Superior temporal gyrus (tissue), 1 donor: Measurements from ENCODE around the gene P2RX2.

Source experiments
- DNase-seq: peaks from one replicate; pipeline ENCODE4 v3.0.0-alpha.2; 2016; ENCODE audit errors: extremely low spot score

The P2RX2 gene

GRCh38 chr12:132618683-132619043, at the start of gene P2RX2:
Gene P2RX2, plus strand, starts transcription at chr12:132618776. Its CDS starts 41 bp downstream, at chr12:132618817.
- no peak for DNase-seq

DNA sequence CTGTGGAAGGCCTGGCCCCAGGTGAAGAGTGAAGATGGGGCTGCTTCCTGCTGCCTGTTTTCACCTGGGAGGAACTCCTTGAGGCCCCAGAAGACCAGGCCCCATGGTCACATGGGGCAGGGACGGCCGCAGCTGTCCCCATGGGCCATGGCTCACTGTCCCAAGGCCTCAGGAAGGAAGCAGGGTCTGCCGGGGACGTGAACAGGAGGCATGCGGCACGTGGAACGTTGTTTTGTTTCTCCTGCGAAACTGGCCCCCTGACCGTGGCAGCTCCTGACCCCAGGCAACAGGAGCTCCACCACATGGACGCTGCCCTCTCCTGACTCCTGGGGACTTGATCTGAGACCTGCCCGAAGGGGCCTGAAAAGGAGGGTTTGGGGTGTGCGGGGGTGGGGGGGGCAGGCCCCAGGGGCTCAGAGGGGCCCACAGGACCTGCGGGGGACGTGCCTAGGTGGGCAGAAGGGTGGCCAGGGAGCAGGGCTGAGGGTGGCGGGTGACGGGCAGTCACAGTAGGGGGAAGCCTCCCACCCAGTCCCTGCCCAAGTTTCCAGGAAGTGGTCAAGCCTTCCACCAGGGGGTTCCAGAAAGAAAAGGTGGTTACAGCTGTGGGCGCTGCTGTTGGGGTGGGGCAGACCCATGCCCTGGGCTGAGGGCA, 49.6 kb upstream of the P2RX2 start:
- DNase-seq, result no peak

DNA sequence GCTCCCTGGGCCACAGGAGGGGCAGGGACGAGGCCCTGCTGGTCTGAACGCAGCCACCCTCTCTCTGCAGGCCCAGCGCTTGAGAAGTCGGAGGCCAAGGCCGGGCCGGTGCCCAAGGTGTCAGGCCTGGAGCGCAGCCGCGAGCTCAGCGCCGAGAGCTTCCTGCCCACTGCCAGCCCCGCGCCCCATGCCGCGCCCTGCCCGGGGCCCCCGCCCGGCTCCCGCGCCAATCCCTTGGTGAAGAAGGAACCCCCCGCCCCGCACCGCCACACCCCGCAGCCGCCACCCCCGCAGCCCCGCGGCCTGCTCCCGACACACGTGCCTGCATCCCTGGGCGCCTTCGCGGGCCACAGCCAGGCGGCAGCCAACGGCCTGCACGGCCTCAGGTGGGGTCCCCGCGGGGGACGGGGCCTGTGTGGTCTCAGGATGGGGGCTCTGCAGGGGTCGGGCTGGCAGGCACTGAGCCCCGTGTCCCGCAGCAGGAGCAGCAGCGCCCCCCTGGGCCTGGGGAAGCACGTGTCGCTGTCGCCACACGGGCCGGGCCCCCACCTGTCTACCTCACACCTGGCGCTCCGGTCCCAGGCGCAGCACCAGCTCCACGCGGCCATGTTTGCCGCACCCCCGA, 48.6 kb upstream of the P2RX2 start:
- DNase-seq, result no peak

- no peak for DNase-seq
Observed at GRCh38 chr12:132570635-132571034, 47.9 kb upstream of the P2RX2 start.

GRCh38 chr12:132571051-132571450, 47.5 kb upstream of the P2RX2 start:
- no peak for DNase-seq

DNA sequence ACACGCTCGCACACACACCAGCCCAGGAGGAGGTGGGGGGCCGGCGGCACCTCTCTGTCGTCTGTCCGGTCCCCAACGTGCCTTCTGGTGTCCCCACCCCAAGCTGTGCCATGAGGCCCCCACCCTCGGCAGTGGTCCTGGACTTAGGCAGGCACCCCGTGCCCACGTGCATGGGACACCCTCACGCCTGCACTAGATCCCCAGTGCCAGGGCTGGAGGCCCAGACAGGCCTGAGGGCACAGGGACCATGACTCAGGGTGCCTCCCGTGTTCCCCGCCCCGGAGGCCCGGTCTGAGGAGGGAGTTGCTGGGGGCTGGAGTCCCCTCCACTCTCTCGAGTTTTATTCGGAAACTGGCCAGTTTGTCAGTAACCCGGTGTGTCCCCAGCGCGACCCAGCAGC, 47.0 kb upstream of the P2RX2 start:
- DNase-seq, result no peak

- DNase-seq, result no peak
Observed at GRCh38 chr12:132572106-132572505, 46.5 kb upstream of the P2RX2 start.

DNA sequence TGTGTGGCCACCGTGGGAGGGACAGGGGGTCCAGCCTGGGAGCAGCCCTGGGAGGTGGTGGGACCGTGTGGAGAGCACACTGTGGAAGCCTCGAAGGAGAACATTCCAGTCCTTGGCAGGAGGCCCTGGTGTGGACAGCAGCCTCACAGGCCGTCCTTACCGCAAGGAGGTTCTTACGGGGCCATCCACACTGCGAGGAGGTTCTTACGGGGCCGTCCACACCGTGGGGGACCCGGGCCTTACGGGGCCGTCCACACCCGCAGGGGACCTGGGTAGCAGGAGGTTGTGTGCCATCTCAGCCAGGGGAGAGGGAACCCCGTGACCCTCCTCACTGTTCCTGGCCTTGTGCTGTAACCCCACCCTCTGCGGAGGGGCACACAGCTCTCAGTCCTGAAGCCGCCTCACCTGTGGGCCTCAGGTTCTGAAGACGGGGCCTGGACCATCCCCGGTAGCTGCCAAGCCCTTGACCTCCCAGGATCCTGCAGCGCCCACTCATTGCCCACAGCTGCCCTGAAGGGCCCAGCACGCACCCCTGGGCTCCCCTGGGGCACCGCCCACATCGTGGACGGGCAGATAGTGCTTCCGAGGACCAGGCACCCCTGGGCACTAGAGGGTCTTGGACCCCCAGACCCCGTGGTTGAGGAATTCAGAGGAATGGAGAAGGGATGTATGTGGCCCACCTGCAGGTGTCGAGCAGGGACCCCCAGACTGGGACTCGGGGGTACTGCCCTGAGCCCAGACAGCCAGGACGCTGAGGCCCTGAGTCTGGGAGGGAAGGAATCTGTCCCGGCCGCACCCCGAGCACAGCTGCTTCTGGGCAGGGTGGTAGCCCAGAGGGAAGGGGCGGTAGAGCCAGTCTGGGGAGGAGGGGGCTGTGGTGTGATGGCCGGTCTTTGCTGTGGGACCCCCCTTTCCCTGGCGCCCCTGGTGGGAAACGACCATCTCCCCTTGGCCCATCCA, 45.5 kb upstream of the P2RX2 start:
- DNase-seq, result no peak

- DNase-seq, result no peak
Observed at GRCh38 chr12:132574271-132574996, 44.1 kb upstream of the P2RX2 start.

DNA sequence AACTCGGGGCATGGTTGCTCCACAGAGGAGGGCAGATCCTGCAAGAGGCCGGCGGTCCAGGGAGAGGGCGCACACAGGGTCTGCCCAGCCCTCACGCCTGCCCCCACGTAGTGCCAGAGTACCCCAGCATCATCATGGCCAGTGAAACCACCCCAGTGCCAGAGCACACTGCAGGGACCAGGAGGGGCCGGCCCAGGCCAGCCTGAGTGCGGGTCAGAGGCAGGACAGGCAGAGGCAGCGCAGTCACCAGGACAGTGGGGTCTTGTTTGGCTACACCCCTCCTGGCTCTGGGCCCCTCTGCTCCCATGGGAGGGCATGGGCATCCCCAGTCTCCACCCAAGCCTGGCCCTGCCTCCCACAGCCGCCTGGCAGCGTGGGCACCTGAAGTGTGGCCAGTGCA, 42.9 kb upstream of the P2RX2 start:
- DNase-seq, result no peak

- no peak for DNase-seq
Observed at GRCh38 chr12:132576701-132577100, 41.9 kb upstream of the P2RX2 start.

- DNase-seq, result no peak
Observed at GRCh38 chr12:132577191-132577920, 41.2 kb upstream of the P2RX2 start.

DNA sequence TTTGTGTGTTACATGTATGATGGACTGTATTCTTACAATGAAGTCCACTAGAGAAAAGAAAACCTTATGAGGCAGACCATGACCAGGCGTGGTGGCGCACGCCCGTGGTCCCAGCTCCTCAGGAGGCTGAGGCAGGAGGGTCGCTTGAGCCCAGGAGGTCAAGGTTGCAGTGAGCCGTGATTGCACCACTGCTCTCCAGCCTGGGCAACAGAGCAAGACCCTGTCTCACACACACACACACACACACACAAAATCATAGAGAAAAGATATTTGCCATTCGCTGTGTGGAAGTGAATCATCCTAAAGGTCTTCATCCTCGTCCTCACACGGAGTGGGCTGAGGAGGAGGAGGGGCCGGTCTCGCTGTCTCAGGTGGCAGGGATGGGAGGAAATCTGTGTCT, 40.5 kb upstream of the P2RX2 start:
- DNase-seq, result no peak

- DNase-seq, result no peak
Observed at GRCh38 chr12:132578826-132579225, 39.8 kb upstream of the P2RX2 start.

- DNase-seq, result no peak
Observed at GRCh38 chr12:132579744-132580143, 38.8 kb upstream of the P2RX2 start.

GRCh38 chr12:132580701-132581292, 37.8 kb upstream of the P2RX2 start:
- no peak for DNase-seq

- DNase-seq, result no peak
Observed at GRCh38 chr12:132581348-132582057, 37.1 kb upstream of the P2RX2 start.

DNA sequence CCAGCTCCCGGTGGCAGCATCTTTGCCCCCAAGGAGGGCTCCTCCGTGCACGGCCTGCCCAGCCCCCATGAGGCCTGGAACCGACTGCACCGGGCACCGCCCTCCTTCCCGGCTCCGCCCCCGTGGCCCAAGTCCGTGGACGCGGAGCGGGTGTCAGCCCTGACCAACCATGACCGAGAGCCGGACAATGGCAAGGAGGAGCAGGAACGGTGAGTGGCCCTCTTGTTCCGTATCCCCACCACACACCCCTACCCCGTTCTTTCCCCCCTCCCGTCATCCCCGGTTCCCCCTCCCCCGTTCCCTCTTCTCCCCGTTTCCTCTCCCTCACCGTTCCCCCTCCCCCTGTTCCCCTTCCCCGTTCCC, 36.5 kb upstream of the P2RX2 start:
- DNase-seq, result no peak

- DNase-seq, result no peak
Observed at GRCh38 chr12:132582582-132583410, 35.8 kb upstream of the P2RX2 start.

DNA sequence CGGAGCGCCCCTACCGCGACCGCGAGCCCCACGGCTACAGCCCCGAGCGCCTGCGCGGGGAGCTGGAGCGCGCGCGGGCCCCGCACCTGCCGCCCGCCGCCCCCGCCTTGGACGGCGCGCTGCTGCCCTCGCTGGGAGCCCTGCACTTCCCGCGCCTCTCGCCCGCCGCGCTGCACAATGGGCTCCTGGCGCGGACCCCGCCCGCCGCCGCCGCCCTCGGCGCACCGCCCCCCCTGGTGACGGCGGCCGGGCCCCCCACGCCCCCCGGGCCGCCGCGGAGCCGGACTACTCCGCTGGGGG, 35.2 kb upstream of the P2RX2 start:
- DNase-seq, result no peak
